ENCODE results near the gene TDRD5.

Gene TDRD5

DNA sequence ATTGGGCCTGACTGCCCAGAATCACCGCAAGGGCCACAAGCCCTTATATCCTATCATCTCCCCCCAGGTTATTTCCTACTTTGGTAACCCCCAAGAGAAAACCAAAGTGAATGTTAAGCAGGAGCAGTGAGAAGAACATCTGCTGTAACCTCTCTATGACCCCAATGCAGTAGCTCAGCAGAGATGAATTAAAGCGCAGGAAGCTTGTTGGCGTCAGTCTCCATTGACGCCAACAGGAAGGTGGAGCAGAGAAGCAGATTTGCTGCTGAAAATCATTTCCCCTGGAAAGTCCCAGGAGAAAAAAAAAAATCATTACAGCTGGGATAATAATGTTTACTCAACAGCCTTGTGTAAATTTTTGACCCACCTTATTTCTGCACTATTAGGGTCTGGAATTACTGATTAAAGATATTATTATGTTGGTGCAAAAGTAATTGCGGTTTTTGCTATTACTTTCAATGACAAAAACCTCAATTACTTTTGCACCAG lies 118.3 kb downstream of the TDRD5 start:
- H3K9ac ChIP-seq (ENCODE audit: low read length): no peak overlapping the region
- no peaks in the 10 kb centered on the region for H3K36me3 ChIP-seq (ENCODE audit: control insufficient read depth, low read depth, low read length)
- no peaks in the 10 kb centered on the region for H3K27me3 ChIP-seq (ENCODE audit: control insufficient read depth, insufficient read depth, low read length)
- no peaks in the 10 kb centered on the region for H3K4me1 ChIP-seq (ENCODE audit: control insufficient read depth, low read depth, low read length)
- H3K4me3 ChIP-seq (ENCODE audit: low read length): no peak overlapping the region
- no peaks in the 10 kb centered on the region for H3K9me3 ChIP-seq (ENCODE audit: control insufficient read depth, low read depth, low read length)
- H3K27ac ChIP-seq (ENCODE audit: low read length): no peak overlapping the region

DNA sequence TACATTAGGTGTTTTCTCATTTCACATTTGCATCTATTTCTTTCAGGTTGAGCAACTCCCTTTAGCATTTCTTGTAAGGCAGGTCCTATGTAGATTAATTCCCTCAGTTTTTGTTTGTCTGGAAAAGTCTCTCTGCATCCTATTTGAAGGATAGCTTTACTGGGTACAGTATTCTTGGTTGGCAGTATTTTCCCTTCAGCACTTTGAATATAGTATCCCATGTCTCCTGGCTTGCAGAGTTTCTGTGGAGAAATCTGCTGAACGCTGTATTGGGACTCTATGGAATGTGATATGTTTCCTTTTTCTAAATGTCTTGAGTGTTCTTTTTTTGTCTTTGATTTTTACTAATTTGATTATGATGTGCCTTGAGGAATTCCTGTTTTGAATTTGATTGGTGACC lies 122.5 kb downstream of the TDRD5 start:
- H3K27ac ChIP-seq (ENCODE audit: low read length): no peak overlapping the region
- no peak overlapping the region for H3K4me3 ChIP-seq (ENCODE audit: low read length)
- no peaks in the 10 kb centered on the region for H3K27me3 ChIP-seq (ENCODE audit: control insufficient read depth, insufficient read depth, low read length)
- no peak overlapping the region for H3K9ac ChIP-seq (ENCODE audit: low read length)
- H3K36me3 ChIP-seq (ENCODE audit: control insufficient read depth, low read depth, low read length): no peaks in the 10 kb centered on the region
- H3K4me1 ChIP-seq (ENCODE audit: control insufficient read depth, low read depth, low read length): no peaks in the 10 kb centered on the region
- peaks cover 15% of the 10 kb centered on the region for H3K9me3 ChIP-seq (ENCODE audit: control insufficient read depth, low read depth, low read length)

DNA sequence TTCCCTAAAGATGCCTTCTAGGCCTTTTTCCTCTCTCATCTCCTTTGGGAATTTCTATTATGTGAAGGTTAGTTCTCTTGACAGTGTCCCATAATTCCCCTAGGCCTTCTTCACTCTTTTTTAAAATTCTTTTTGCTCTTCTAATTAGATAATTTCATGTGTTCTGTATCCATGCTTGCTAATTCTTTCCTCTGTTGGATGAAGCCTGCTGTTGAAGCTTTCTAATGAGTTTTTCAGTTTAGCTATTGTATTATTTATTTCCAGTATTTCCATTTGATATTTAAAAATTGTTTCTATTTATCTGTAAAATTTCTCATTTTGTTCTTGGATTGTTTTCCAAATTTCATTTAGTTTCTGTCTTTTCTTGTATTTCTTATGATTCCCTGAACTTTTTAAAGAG lies 123.0 kb downstream of the TDRD5 start:
- Histone ChIP-seq H3K36me3 (ENCODE audit: control insufficient read depth, low read depth, low read length) (no peaks in the 10 kb centered on the region), H3K4me3 (ENCODE audit: low read length) (no peak overlapping the region), H3K9me3 (ENCODE audit: control insufficient read depth, low read depth, low read length) (peaks cover 15% of the 10 kb centered on the region), H3K9ac (ENCODE audit: low read length) (no peak overlapping the region), H3K4me1 (ENCODE audit: control insufficient read depth, low read depth, low read length) (no peaks in the 10 kb centered on the region), H3K27me3 (ENCODE audit: control insufficient read depth, insufficient read depth, low read length) (no peaks in the 10 kb centered on the region), H3K27ac (ENCODE audit: low read length) (no peak overlapping the region)

DNA sequence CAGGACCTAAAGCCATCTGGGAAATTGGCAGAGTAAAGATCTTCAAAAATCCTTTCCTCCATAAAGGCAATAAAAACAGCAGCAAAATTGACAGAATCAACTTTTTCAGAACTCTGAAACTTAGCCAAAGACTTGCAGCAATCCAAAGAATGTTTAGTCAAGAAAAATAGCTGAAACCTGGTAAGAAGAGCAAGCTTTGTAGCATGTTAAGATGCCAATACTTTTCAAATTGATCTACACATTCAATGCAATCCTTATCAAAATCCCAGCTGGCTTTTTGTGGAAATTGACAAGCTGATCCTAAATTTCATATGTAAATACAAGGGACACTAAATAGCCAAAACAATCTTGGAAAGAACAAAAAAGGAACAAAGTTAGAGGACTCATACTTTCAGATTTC lies 127.6 kb downstream of the TDRD5 start:
- Histone ChIP-seq H3K9ac (ENCODE audit: low read length) (no peak overlapping the region), H3K4me3 (ENCODE audit: low read length) (no peak overlapping the region), H3K9me3 (ENCODE audit: control insufficient read depth, low read depth, low read length) (peaks cover 15% of the 10 kb centered on the region), H3K27me3 (ENCODE audit: control insufficient read depth, insufficient read depth, low read length) (no peaks in the 10 kb centered on the region), H3K36me3 (ENCODE audit: control insufficient read depth, low read depth, low read length) (no peaks in the 10 kb centered on the region), H3K4me1 (ENCODE audit: control insufficient read depth, low read depth, low read length) (no peaks in the 10 kb centered on the region), H3K27ac (ENCODE audit: low read length) (no peak overlapping the region)

DNA sequence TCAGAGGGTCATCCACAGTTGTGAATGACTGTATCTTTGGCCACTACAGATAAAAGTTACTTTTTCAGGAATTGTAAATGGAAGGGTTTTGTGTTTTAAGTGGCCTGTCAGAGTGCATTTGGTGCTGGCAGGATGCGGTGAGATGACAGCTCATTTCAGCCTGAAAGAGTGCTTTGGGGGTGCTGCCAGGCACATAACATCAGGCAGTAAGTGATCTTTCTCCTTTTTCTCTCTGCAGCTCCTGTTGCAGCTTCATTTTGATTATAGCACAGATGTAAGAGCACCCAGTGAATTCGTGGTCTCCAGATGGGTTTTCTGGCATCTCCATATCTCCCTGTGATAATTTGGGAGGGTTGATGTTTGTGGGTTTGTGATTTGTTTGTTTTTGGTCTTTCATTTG lies 136.6 kb downstream of the TDRD5 start:
- no peaks in the 10 kb centered on the region for H3K27me3 ChIP-seq (ENCODE audit: control insufficient read depth, insufficient read depth, low read length)
- no peak overlapping the region for H3K27ac ChIP-seq (ENCODE audit: low read length)
- no peak overlapping the region for H3K4me3 ChIP-seq (ENCODE audit: low read length)
- no peak overlapping the region for H3K9ac ChIP-seq (ENCODE audit: low read length)
- H3K9me3 ChIP-seq (ENCODE audit: control insufficient read depth, low read depth, low read length): no peaks in the 10 kb centered on the region
- H3K4me1 ChIP-seq (ENCODE audit: control insufficient read depth, low read depth, low read length): no peaks in the 10 kb centered on the region
- H3K36me3 ChIP-seq (ENCODE audit: control insufficient read depth, low read depth, low read length): no peaks in the 10 kb centered on the region

DNA sequence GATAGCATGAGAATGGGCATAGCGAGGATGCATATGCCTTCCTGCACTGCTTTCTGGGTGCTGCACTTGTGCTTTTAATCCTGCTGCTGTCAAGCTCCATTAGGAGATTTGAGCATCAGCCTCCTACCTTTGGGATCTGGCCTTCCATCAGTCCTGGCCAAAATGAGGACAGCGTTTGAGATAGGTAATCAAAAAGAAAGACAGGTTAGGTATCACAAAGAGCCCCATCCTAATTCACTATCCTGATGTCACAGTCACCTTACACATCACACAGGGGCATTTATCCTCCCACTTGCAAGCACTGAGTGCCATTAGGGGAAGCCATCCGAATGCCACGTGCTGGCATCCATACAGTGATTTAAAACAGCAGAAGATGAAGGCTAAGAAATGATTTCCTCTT lies 138.2 kb downstream of the TDRD5 start:
- no peaks in the 10 kb centered on the region for H3K27me3 ChIP-seq (ENCODE audit: control insufficient read depth, insufficient read depth, low read length)
- H3K4me3 ChIP-seq (ENCODE audit: low read length): no peak overlapping the region
- H3K36me3 ChIP-seq (ENCODE audit: control insufficient read depth, low read depth, low read length): no peaks in the 10 kb centered on the region
- H3K27ac ChIP-seq (ENCODE audit: low read length): no peak overlapping the region
- H3K9ac ChIP-seq (ENCODE audit: low read length): no peak overlapping the region
- H3K4me1 ChIP-seq (ENCODE audit: control insufficient read depth, low read depth, low read length): peaks cover 3% of the 10 kb centered on the region
- H3K9me3 ChIP-seq (ENCODE audit: control insufficient read depth, low read depth, low read length): no peaks in the 10 kb centered on the region

DNA sequence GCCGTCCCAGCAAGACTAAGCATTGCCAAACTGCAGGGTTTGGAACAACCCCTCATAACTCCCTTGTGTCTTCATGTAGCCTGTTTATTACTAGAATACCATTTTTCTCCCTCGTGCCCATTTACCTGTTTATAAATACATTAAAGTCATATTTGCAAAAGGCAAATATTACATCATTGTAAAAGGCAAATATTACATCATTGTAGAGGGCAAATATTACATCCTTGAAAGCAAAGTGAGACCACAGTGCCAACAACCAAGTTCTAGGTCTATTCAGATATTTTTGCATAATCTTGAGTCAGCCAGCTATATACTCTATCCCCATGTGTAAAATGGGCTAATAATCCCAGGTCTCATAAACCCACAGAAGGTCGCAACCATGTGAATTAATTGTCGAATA lies 140.0 kb downstream of the TDRD5 start:
- Histone ChIP-seq H3K9me3 (ENCODE audit: control insufficient read depth, low read depth, low read length) (no peaks in the 10 kb centered on the region), H3K27me3 (ENCODE audit: control insufficient read depth, insufficient read depth, low read length) (no peaks in the 10 kb centered on the region), H3K4me3 (ENCODE audit: low read length) (no peak overlapping the region), H3K36me3 (ENCODE audit: control insufficient read depth, low read depth, low read length) (no peaks in the 10 kb centered on the region), H3K27ac (ENCODE audit: low read length) (no peak overlapping the region), H3K4me1 (ENCODE audit: control insufficient read depth, low read depth, low read length) (peaks cover 3% of the 10 kb centered on the region), H3K9ac (ENCODE audit: low read length) (no peak overlapping the region)
